GM13977 (cell line): ENCODE measurements around the gene REELD1.

Experiments used
- DNase-seq: peaks from one replicate; pipeline ENCODE4 v3.0.0; 2012; ENCODE audit warnings: low spot score
- CTCF ChIP-seq: IDR thresholded peaks from 2 replicates; pipeline ENCODE4 v1.5.1; 2012; ENCODE audit warnings: mild to moderate bottlenecking, control low read depth; ENCODE audit not compliant: insufficient read depth; ENCODE audit errors: extremely low read depth, missing control alignments
- in situ Hi-C: fragments of 300-500 bp; cut with MboI; formaldehyde crosslinking; loops from one replicate; pipeline ENCODE4 v1.12.0; 2022; ENCODE audit warnings: low sequenced_read_pairs, low pct_unique_long_range_greater_than_20kb, mixed read lengths, inconsistent platforms; ENCODE audit not compliant: unreplicated experiment

Gene REELD1

DNA sequence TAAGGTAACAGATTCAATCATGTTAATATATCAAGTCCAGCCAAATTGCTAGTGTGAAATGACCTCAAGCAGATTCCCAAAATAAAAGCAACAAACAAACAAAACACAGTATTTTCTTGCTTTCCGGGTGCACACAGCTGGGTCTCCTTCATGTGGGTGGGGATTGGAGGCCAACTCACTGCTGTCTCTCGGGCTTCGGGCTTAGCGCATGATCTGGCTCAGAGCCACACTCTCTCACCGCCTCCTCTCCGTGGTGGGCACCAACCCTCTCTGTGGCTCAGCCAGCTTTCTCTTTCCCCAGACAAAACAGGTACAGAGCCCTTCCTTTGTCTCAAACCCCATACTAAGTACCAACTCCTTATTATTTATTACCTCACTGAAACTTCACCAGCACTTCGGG is 2.9 kb upstream of the REELD1 start:
- TF ChIP-seq CTCF, result no peak
- DNase-seq, result no peak
- in situ Hi-C loops, result no loop called here

GRCh38 chr4:146212781-146213180 is 1.6 kb upstream of the REELD1 start:
- no peak for DNase-seq
- TF ChIP-seq CTCF, result no peak
- in situ Hi-C loops, result no loop called here

DNA sequence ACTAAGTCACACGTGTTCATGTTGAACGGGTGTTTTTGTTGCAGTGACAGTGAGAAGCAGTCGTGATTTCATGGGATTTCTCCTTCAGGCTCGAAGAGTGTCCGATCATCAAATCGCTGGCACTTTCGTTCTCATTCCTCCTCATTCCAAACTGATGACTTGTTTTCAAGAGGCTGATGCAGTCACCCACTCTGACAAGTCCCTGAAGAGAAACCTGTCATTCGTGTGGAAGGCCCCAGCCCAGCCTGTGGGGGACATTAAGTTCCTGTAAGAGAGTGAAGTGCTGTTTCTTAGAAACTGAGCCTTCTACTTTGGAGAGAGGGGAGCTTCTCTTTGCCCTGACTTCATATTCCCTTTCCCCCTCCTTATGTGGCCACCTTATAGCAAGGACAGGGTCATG is 8.0 kb downstream of the REELD1 start:
- no peak for TF ChIP-seq CTCF
- in situ Hi-C loops, result no loop called here
- DNase-seq, result no peak

DNA sequence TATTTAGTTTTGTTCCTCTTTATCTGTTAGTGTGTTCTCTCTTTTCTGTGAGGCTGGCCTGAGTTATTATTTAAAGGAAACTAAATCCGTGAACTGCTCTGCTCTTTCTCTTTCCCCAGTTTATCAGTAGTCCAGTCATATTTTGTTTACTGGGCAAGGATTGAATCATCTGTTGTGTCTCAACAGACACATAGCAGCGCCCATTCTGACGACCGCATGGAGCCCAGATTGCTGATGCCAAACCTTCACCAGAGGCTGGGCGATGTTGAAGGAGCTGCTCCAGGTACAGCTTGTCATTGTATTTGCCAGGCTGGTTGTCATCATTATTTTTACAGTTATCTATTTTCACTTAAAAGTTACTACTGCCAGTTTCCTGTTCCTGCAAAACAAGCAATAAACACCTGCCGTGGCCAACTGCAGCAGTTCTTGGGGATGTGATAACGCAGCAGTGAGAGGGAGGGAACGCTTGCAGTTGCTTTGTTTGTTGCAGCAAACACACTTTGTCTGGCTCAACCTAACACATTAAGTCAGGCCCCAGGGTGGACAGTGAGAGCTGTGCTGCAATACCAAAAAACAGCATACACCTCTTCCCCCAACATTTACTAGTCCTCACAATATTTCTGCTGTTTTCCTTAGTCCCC is 10.1 kb downstream of the REELD1 start:
- in situ Hi-C loops, result no loop called here
- TF ChIP-seq CTCF, result no peak
- no peak for DNase-seq

DNA sequence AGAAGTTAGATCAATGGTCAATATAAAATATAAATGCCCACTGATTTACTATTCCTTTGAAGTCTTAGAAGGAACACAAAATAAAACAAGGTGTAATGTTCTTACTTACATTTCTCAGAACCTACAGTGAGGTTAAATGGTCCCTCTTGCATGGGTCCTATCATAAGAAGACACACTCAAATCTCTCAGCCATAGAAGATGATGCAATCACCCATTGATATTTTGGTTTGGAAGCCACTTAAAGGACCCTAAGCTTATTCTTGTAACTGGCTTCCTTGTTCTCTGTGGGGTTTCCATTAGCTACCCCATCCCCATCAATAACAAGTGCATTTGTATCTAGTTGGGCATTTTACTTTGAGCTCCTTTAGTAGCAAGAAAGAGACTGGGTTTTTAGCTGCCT is 15.1 kb downstream of the REELD1 start:
- in situ Hi-C loops, result no loop called here
- no peak for DNase-seq
- no peak for TF ChIP-seq CTCF

GRCh38 chr4:146232131-146232722 is 17.9 kb downstream of the REELD1 start:
- no peak for TF ChIP-seq CTCF
- DNase-seq, result no peak
- in situ Hi-C loops, result no loop called here
